GM19438 (cell line): ENCODE data around the gene OR8A1.
"Not testable (repeated sequence)": the region's sequence is repeated elsewhere in the genome, so short reads cannot be mapped to it uniquely, and the experiment has no call there.

Experiments
- ATAC-seq: cut with Tn5 transposase; IDR thresholded peaks from one replicate; pipeline ENCODE4 v1.9.1; 2021; ENCODE audit warnings: low read depth; ENCODE audit not compliant: unreplicated experiment

Gene OR8A1

DNA sequence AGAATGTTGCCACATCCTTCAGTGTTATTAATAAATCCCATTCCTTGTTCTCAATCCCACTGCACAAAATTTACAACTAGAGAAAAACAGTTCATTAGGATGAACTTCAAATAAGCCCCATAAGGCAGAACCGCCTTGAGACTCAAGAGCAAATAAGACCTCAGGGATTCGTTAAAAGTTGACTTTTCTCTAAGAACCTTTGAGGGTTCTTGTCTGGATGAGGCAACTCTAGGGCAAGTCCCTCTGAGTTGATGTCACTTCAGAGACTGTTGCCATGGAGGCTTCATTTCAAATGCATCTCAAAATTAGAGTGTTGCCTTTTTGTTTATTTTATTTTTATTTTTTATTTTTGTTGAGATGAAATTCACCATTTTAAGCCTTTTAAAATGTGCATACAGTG lies 21.6 kb downstream of the OR8A1 start:
- ATAC-seq, result no peak

DNA sequence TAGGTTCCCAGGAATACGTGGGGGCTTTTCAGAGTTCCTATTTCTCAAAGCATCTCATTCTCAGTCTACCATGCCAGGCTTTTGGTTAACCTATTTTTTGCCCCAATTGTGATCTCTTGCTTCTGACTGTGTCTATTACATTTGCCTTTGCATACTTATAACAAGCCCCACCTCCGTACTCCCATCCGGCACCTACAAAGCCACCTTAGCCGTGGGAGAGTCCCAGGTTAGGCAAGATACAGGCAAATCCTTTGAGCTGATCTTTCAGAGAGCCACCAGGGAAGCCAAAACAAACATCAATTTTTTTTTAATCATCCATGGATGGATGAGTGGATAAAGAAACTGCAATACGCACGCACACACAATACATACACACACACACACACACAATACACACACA lies 22.8 kb downstream of the OR8A1 start:
- ATAC-seq, result no peak

DNA sequence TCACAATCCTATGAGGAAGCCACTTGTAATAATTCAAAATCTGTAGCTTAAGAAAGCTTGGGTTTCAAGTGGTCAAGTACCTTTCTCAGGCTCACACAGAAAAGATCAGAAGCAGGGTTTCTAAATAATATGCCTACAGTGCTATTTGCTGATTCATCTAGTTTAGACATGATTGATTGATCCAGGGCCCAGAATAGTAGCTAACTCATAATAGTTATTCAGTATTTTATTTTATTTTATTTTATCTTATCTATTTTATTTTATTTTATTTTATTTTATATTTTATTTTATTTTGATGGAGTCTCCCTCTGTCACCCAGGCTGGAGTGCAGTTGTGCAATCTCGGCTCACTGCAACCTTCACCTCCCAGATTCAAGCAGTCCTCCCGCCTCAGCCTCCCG lies 25.5 kb downstream of the OR8A1 start:
- ATAC-seq, result no peak

DNA sequence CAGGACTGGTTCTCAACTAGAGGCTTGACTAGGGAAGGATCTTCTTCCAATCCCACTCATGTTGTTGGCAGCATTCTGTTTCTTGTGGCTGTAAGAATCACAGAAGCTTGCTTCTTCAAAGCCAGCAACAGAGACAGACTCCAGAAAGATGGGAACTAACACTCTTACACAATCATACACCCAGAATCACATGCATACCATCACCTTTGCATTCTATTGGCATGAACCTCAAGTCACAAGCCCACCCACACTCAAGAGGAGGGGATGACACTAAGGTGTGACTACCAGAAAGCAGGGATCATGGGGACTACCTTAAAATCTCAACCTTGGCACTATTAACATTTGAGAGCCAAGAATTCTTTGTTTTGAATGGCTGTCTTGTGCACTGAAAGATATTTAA lies 27.8 kb downstream of the OR8A1 start:
- ATAC-seq, result no peak

DNA sequence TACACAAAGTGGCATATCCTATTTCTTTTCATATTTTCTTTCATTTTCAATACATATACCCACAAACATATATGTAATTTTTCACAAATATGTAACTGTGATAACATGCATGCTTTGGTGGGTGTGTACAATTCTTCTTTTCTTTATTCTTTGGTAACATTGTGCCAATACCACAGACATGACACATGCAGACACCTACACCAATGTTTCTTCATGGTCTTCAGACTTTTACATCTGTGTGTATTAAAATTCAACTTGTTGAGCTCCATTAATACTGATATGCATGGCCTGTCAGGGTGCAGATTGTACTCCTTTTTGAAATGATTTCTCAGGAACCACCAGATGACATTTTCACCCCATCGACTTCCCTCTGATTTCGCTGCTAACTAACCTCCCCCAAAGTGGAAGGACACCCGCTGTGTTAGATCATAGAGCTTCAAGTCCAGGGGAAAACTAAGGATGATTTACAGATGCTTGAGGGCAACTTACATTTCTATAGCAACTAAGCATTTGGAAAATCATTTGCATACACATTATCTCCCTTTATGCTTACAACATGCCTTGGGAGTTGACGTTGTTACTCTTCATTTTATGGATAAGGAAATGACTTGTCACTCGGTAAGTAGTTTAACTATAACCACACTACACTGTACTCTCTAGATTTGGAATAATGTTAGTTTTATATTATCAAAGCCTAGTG lies 31.0 kb downstream of the OR8A1 start:
- no peak for ATAC-seq

DNA sequence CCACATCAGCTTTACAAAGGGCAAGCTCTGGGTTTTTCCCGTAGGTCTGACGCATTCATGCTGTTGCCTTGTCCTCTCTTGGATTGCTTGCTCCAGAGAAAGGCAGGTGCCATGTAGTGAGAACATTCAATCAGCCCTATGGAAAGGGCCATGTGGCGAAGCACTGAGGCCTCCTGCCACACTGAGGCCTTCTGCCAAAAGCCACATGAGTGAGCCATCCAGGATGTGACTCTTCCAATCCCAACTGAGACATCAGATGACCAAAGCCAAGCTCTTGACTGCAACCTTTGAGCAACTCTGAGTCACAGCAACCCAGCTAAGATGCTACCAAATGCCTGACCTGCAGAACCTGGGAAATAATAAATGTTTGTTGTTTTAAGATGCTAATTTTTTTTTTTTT lies 32.4 kb downstream of the OR8A1 start:
- no peak for ATAC-seq

DNA sequence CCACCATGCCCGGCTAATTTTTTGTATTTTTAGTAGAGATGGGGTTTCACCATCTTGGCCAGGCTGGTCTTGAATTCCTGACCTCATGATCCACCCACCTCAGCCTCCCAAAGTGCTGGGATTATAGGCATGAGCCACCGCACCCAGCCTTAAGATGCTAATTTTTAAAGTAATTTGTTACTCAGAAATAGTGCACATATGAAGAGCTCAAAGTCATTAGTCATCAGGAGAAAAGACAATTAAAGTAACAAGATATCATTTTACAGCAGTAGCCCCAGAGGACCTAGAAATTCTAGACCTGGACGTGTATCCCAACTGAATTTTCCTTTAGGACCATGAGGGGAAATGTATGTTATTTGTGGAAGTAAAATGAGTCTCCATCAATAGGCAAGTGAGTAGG lies 32.9 kb downstream of the OR8A1 start:
- ATAC-seq, result not testable (repeated sequence)

DNA sequence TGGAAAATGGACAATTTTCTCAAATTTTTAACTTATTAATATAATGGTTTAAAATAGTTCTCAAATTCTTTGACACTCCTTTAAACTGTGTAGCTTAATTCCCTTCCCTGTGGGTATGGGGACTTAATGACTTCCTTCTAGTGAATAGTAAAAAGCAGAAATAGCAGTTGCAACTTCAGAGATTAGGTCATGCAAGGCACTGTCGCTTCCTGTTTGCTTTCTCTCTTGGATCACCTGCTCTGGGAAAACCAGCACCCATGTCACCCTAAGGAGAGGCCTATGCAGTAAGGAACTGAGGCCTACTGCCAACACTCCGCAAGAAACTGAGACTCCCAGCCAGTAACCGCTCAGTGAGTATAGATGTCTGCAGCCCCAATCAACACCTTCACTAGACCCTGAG lies 35.9 kb downstream of the OR8A1 start:
- ATAC-seq, result no peak

DNA sequence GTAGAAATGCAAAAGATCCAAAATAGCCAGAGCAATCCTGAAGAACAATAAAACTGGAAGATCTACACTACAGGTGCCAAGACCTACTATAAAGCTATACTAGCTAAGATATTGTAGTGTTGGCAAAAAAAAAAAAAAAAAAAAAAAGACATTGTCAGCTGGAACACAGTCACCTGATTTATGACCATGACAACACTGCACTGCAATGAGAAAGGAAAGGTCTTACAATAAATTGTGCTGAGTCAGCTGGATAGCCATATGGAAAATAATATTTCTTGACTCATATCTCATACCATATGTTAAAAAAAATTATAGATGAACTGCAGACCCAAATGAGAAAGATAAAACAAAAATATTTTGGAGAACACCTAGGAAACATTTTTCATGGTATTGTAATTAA lies 38.4 kb downstream of the OR8A1 start:
- ATAC-seq, result no peak

DNA sequence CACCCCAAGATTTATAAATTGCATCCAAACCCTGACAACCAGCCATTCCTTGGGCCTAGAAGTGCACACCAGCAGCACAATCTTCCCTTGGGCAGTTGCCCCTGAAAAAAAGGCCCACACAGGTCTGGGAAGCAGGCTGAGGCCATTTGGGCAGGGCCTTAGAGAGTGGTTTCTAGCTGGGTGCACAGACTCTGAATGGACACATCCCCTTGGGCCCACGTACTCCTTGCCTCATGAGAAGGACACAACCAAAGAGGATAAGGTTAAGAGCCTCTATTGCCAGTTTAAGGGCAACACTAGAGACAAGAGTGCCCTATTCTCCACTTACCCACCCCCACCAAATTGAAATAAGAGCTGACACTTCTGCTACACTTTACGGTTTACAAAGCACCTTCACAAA lies 40.5 kb downstream of the OR8A1 start:
- ATAC-seq, result no peak

DNA sequence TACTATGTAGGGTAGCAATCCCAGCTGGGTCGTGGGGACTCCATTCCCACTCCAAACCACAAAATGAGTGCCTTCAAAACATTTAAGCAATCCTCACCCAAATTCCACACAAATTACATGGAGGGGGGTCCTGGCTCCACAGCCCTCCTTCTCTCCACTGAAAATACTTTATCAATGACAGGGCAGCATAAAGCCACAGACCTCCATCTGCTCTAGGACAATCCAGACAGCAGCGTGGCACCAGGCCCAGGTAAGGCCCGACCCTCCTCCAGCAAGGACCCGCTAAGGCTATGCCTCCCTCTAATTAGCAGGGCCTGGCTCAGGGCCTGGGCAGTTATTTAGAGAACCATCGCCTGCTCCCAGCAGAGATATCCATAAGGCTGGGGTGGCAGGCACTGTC lies 41.3 kb downstream of the OR8A1 start, which contains the start of gene PANX3:
TSS of gene PANX3 (plus strand) at position 365 of the 400 bp plus-strand sequence. CDS start 129 bp downstream, outside the sequence.
- no peak for ATAC-seq

DNA sequence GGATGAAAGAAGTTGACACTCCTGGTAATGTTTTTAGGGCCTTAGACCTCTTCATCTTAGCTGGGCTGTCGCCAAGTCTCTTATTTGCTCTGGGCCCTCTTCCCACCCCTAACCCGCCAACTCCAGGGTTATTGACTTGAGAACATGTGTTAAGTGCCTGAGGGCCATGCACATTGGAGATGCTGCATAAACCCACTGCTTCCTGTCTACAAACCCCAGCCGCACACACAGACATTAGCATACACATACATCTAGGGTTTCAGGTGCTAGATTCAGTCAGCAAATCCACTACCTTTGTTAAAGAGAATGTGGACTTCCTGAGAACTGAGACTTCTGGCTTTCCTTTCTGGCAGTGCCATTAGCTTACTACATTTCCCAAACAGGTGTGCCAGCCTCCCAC lies 42.2 kb downstream of the OR8A1 start:
- ATAC-seq, result peak; percentile 55

DNA sequence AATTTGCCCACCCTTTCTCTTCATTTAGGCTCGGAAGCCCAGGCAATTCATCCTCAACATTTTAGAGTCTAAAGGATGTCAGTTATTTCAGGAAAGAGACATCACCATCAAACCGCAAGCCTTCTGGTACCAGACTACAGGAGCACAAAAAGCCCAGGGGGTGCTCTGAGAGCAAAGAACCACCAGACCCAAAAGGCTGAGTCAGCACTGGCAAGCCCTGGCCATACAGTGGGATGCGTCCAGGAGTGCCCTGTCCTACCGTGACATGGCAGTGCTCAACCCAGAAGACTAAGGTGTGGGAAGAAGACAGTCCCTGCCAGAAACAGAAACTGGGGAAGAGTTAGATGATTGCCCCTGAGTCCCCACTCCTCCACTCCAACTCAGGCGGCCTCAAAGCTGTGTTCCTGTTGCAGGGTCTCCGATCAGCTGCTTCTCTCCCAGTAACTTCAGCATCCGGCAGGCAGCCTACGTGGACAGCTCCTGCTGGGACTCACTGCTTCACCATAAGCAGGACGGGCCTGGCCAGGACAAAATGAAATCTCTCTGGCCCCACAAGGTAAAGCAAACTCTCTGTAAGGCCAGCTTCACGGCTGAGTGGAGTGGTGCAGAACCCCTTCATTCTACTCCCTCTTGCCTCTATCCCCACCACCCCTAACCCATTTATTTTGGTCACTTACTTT lies 42.9 kb downstream of the OR8A1 start:
- no peak for ATAC-seq

DNA sequence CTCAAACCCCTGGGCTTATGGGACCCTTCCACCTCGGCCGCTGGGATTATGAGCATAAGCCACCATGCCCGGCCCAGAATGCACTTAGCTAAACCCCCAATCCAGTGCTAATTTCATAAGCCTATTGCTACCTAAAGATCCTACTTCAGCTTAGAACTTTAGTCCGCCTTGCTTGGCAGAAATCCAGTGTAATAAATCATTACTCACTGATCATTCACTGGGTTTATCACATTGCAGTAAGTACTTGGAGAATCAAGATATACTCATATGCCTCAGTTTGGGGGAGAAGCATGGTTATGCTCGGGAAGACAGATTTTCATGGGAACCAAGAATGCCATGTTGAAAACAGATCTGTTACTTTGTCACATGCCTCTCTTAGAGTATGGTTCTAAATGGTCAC lies 49.1 kb downstream of the OR8A1 start:
- ATAC-seq, result no peak
